Activated naive CD8-positive, alpha-beta T cell treated with anti-CD3 and anti-CD28 coated beads, Interleukin-2, amount 50 U/mL, for 24 hours (primary cell): ENCODE results near the gene GRM1.
"Not testable (repeated sequence)": the region's sequence is repeated elsewhere in the genome, so short reads cannot be mapped to it uniquely, and the experiment has no call there.

Experiments used
- ATAC-seq: fragments of 150-1000 bp; cut with Tn5 transposase; one replicate; pipeline ENCODE4 v1.10.0; 2021
- DNase-seq: peaks from one replicate; pipeline ENCODE4 v3.0.0; 2021
- H3K27ac Mint-ChIP-seq: one replicate; pipeline ENCODE4 v1.8.0; 2021; ENCODE audit warnings: mild to moderate bottlenecking, mixed read lengths
- H3K27me3 Mint-ChIP-seq: one replicate; pipeline ENCODE4 v1.8.0; 2021; ENCODE audit warnings: mixed read lengths
- H3K36me3 Mint-ChIP-seq: one replicate; pipeline ENCODE4 v1.8.0; 2021; ENCODE audit warnings: low read depth, mixed read lengths
- H3K4me1 Mint-ChIP-seq: one replicate; pipeline ENCODE4 v1.8.0; 2021; ENCODE audit warnings: mixed read lengths
- H3K4me3 Mint-ChIP-seq: one replicate; pipeline ENCODE4 v1.8.0; 2021; ENCODE audit warnings: mild to moderate bottlenecking, moderate library complexity, mixed read lengths
- H3K9me3 Mint-ChIP-seq: one replicate; pipeline ENCODE4 v1.8.0; 2021; ENCODE audit warnings: mixed read lengths

Gene GRM1

GRCh38 chr6:146191612-146192011 lies 162.8 kb downstream of the GRM1 start:
- H3K36me3 Mint-ChIP-seq, result no peaks in the 10 kb centered on the region
- no peak for ATAC-seq
- H3K4me1 Mint-ChIP-seq, result no peaks in the 10 kb centered on the region
- no peak for DNase-seq
- H3K9me3 Mint-ChIP-seq, result no peaks in the 10 kb centered on the region
- no peak overlapping the region for H3K4me3 Mint-ChIP-seq
- no peak overlapping the region for H3K27ac Mint-ChIP-seq
- H3K27me3 Mint-ChIP-seq, result no peaks in the 10 kb centered on the region

GRCh38 chr6:146194434-146194833 lies 165.6 kb downstream of the GRM1 start:
- H3K36me3 Mint-ChIP-seq, result no peaks in the 10 kb centered on the region
- no peaks in the 10 kb centered on the region for H3K4me1 Mint-ChIP-seq
- H3K27ac Mint-ChIP-seq, result no peak overlapping the region
- ATAC-seq, result no peak
- DNase-seq, result no peak
- H3K9me3 Mint-ChIP-seq, result no peaks in the 10 kb centered on the region
- H3K27me3 Mint-ChIP-seq, result no peaks in the 10 kb centered on the region
- H3K4me3 Mint-ChIP-seq, result no peak overlapping the region

- Mint-ChIP-seq H3K27ac (no peak overlapping the region), H3K36me3 (no peaks in the 10 kb centered on the region), H3K4me3 (no peak overlapping the region), H3K4me1 (no peaks in the 10 kb centered on the region), H3K9me3 (no peaks in the 10 kb centered on the region), H3K27me3 (no peaks in the 10 kb centered on the region)
- ATAC-seq (no peak), DNase-seq (no peak)
Observed at GRCh38 chr6:146200176-146200575, 171.3 kb downstream of the GRM1 start.

- no peak for ATAC-seq
Observed at GRCh38 chr6:146202570-146202969, 173.7 kb downstream of the GRM1 start.

GRCh38 chr6:146209942-146210341 lies 181.1 kb downstream of the GRM1 start:
- ATAC-seq, result no peak
- H3K27ac Mint-ChIP-seq, result no peak overlapping the region
- no peaks in the 10 kb centered on the region for H3K27me3 Mint-ChIP-seq
- no peaks in the 10 kb centered on the region for H3K4me1 Mint-ChIP-seq
- no peak overlapping the region for H3K4me3 Mint-ChIP-seq
- H3K36me3 Mint-ChIP-seq, result no peaks in the 10 kb centered on the region
- peaks cover 4% of the 10 kb centered on the region for H3K9me3 Mint-ChIP-seq
- no peak for DNase-seq

More at GRCh38 chr6:146202570-146202969, 173.7 kb downstream of the GRM1 start:
- Mint-ChIP-seq H3K4me3 (no peak overlapping the region), H3K36me3 (no peaks in the 10 kb centered on the region), H3K27ac (no peak overlapping the region), H3K9me3 (no peaks in the 10 kb centered on the region), H3K27me3 (no peaks in the 10 kb centered on the region), H3K4me1 (no peaks in the 10 kb centered on the region)
- DNase-seq, result no peak

GRCh38 chr6:146210406-146211083 lies 181.7 kb downstream of the GRM1 start:
- ATAC-seq, result no peak
- Mint-ChIP-seq H3K27me3 (no peaks in the 10 kb centered on the region), H3K4me3 (no peak overlapping the region), H3K9me3 (peaks cover 4% of the 10 kb centered on the region), H3K36me3 (no peaks in the 10 kb centered on the region), H3K4me1 (no peaks in the 10 kb centered on the region), H3K27ac (no peak overlapping the region)
- DNase-seq, result no peak

- no peak overlapping the region for H3K27ac Mint-ChIP-seq
Observed at GRCh38 chr6:146211646-146212045, 182.8 kb downstream of the GRM1 start.

GRCh38 chr6:146212781-146213180 lies 183.9 kb downstream of the GRM1 start:
- no peak overlapping the region for H3K4me3 Mint-ChIP-seq
- ATAC-seq (no peak), DNase-seq (no peak)
- peaks cover 4% of the 10 kb centered on the region for H3K9me3 Mint-ChIP-seq
- H3K27ac Mint-ChIP-seq, result no peak overlapping the region
- H3K4me1 Mint-ChIP-seq, result no peaks in the 10 kb centered on the region
- H3K36me3 Mint-ChIP-seq, result no peaks in the 10 kb centered on the region
- H3K27me3 Mint-ChIP-seq, result no peaks in the 10 kb centered on the region

More at GRCh38 chr6:146211646-146212045, 182.8 kb downstream of the GRM1 start:
- H3K36me3 Mint-ChIP-seq, result no peaks in the 10 kb centered on the region
- no peaks in the 10 kb centered on the region for H3K4me1 Mint-ChIP-seq
- peaks cover 4% of the 10 kb centered on the region for H3K9me3 Mint-ChIP-seq
- H3K4me3 Mint-ChIP-seq, result no peak overlapping the region
- DNase-seq, result no peak
- no peaks in the 10 kb centered on the region for H3K27me3 Mint-ChIP-seq
- ATAC-seq, result no peak

- no peaks in the 10 kb centered on the region for H3K27me3 Mint-ChIP-seq
- no peaks in the 10 kb centered on the region for H3K4me1 Mint-ChIP-seq
- H3K27ac Mint-ChIP-seq, result no peak overlapping the region
- no peak for DNase-seq
- no peaks in the 10 kb centered on the region for H3K9me3 Mint-ChIP-seq
- ATAC-seq, result no peak
- no peak overlapping the region for H3K4me3 Mint-ChIP-seq
- no peaks in the 10 kb centered on the region for H3K36me3 Mint-ChIP-seq
Observed at GRCh38 chr6:146219101-146219500, 190.2 kb downstream of the GRM1 start.

- Mint-ChIP-seq H3K4me3 (no peak overlapping the region), H3K27ac (no peak overlapping the region), H3K9me3 (no peaks in the 10 kb centered on the region), H3K27me3 (no peaks in the 10 kb centered on the region), H3K4me1 (no peaks in the 10 kb centered on the region), H3K36me3 (no peaks in the 10 kb centered on the region)
- DNase-seq, result no peak
- no peak for ATAC-seq
Observed at GRCh38 chr6:146224449-146224848, 195.6 kb downstream of the GRM1 start.

GRCh38 chr6:146224988-146225387 lies 196.1 kb downstream of the GRM1 start:
- H3K9me3 Mint-ChIP-seq, result no peaks in the 10 kb centered on the region
- H3K36me3 Mint-ChIP-seq, result no peaks in the 10 kb centered on the region
- no peak overlapping the region for H3K27ac Mint-ChIP-seq
- H3K4me3 Mint-ChIP-seq, result no peak overlapping the region
- no peaks in the 10 kb centered on the region for H3K27me3 Mint-ChIP-seq
- no peaks in the 10 kb centered on the region for H3K4me1 Mint-ChIP-seq
- ATAC-seq (no peak), DNase-seq (no peak)

- no peaks in the 10 kb centered on the region for H3K4me1 Mint-ChIP-seq
- H3K4me3 Mint-ChIP-seq, result no peak overlapping the region
- H3K36me3 Mint-ChIP-seq, result no peaks in the 10 kb centered on the region
- no peak for ATAC-seq
- H3K27me3 Mint-ChIP-seq, result peaks cover 2% of the 10 kb centered on the region
- peaks cover 5% of the 10 kb centered on the region for H3K9me3 Mint-ChIP-seq
- no peak for DNase-seq
- H3K27ac Mint-ChIP-seq, result no peak overlapping the region
Observed at GRCh38 chr6:146240322-146240721, 211.5 kb downstream of the GRM1 start.

- ATAC-seq, result no peak
- H3K9me3 Mint-ChIP-seq, result peaks cover 5% of the 10 kb centered on the region
- peaks cover 2% of the 10 kb centered on the region for H3K27me3 Mint-ChIP-seq
Observed at GRCh38 chr6:146240807-146241206, 211.9 kb downstream of the GRM1 start.

GRCh38 chr6:146243646-146244045 lies 214.8 kb downstream of the GRM1 start:
- not testable (repeated sequence) for DNase-seq, H3K4me3 Mint-ChIP-seq, H3K36me3 Mint-ChIP-seq, H3K9me3 Mint-ChIP-seq, H3K4me1 Mint-ChIP-seq, H3K27me3 Mint-ChIP-seq, H3K27ac Mint-ChIP-seq, ATAC-seq

More at GRCh38 chr6:146240807-146241206, 211.9 kb downstream of the GRM1 start:
- H3K27ac Mint-ChIP-seq, result no peak overlapping the region
- no peak for DNase-seq
- no peaks in the 10 kb centered on the region for H3K4me1 Mint-ChIP-seq
- H3K4me3 Mint-ChIP-seq, result no peak overlapping the region
- H3K36me3 Mint-ChIP-seq, result no peaks in the 10 kb centered on the region

- Mint-ChIP-seq H3K27me3 (peaks cover 2% of the 10 kb centered on the region), H3K36me3 (no peaks in the 10 kb centered on the region), H3K9me3 (peaks cover 5% of the 10 kb centered on the region), H3K4me1 (no peaks in the 10 kb centered on the region), H3K27ac (no peak overlapping the region), H3K4me3 (no peak overlapping the region)
- ATAC-seq (no peak), DNase-seq (no peak)
Observed at GRCh38 chr6:146244630-146245143, 215.8 kb downstream of the GRM1 start.

GRCh38 chr6:146246028-146246427 lies 217.2 kb downstream of the GRM1 start:
- Mint-ChIP-seq H3K9me3 (peaks cover 5% of the 10 kb centered on the region), H3K27me3 (no peaks in the 10 kb centered on the region), H3K4me3 (no peak overlapping the region), H3K36me3 (no peaks in the 10 kb centered on the region), H3K4me1 (no peaks in the 10 kb centered on the region), H3K27ac (no peak overlapping the region)
- ATAC-seq (no peak), DNase-seq (no peak)
